Fibroblast of villous mesenchyme (primary cell): ENCODE results near the gene RHBDF2. TPM values are rescaled to one million over a fixed set of nuclear protein-coding genes. Genes with fewer than 3 reads are reported as not detected.
"Not testable (repeated sequence)": the region's sequence is repeated elsewhere in the genome, so short reads cannot be mapped to it uniquely, and the experiment has no call there.

Experiments
- DNase-seq: peaks from one replicate; pipeline ENCODE4 v3.0.0-alpha.2; 2010; ENCODE audit warnings: low read depth
- H3K4me3 ChIP-seq: 2 replicates; pipeline ENCODE4 v1.5.1; 2011; ENCODE audit warnings: low read depth, mild to moderate bottlenecking, low read length
- total RNA-seq: library from RNA; depleted of rRNA; stranded (reverse); fragments of >200 nt; gene quantifications from 2 replicates; pipeline ENCODE4 v1.2.3, GENCODE V29; 2012
- TF ChIP-seq, protein P1 (sequence below): IDR thresholded peaks from 2 replicates; pipeline ENCODE4 v1.5.1; 2012; ENCODE audit warnings: low read depth, mild to moderate bottlenecking, low read length; ENCODE audit not compliant: insufficient read depth

RHBDF2 gene
- total RNA-seq, 1 donor, result 13.4 TPM

DNA sequence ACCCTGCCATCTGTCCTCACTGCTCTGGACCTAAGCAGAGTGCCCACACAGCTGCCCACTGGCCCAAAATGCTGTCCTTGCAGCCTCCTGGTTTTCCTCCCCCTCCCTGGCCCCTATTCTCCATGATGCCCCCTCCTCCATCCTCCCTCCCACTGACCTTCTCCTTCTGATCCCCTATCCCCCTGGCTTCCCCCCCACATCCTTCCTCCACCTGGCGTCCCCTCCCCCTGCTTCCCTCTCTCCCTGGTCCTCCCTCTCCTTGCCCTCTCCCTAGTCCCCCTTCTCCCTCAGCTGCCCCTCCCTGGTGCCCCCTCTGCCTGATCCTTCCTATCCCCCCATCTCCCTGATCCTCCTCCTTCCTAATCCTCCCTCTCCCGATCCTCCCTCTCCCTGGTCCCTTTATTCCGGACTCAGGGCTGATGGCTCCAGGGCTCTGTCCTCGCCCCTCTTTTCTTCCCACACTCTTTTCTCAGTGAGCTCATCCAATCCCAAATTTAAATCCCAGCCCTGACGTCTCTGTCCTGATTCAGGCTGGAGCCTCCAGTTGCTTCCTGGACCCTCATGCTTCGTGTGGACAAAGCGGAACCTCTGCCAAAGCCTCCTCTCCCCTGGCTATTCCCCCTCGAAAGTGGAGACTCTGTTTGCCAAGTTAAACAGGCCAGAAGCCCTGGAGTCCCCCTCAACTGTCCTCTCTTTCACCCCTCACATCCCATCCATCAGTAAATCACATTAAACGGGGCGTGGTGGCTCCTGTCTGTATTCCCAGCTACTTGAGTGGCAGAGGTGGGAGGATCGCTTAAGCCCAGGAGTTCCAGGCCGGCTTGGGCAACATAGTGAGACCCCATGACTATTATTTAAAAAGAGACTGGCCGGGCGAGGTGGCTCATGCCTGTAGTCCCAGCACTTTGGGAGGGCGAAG is 18.1 kb upstream of the RHBDF2 start:
- no peak for DNase-seq
- H3K4me3 ChIP-seq, result no peak overlapping the region
- TF ChIP-seq, protein P1, sequence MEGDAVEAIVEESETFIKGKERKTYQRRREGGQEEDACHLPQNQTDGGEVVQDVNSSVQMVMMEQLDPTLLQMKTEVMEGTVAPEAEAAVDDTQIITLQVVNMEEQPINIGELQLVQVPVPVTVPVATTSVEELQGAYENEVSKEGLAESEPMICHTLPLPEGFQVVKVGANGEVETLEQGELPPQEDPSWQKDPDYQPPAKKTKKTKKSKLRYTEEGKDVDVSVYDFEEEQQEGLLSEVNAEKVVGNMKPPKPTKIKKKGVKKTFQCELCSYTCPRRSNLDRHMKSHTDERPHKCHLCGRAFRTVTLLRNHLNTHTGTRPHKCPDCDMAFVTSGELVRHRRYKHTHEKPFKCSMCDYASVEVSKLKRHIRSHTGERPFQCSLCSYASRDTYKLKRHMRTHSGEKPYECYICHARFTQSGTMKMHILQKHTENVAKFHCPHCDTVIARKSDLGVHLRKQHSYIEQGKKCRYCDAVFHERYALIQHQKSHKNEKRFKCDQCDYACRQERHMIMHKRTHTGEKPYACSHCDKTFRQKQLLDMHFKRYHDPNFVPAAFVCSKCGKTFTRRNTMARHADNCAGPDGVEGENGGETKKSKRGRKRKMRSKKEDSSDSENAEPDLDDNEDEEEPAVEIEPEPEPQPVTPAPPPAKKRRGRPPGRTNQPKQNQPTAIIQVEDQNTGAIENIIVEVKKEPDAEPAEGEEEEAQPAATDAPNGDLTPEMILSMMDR, result no peak

DNA sequence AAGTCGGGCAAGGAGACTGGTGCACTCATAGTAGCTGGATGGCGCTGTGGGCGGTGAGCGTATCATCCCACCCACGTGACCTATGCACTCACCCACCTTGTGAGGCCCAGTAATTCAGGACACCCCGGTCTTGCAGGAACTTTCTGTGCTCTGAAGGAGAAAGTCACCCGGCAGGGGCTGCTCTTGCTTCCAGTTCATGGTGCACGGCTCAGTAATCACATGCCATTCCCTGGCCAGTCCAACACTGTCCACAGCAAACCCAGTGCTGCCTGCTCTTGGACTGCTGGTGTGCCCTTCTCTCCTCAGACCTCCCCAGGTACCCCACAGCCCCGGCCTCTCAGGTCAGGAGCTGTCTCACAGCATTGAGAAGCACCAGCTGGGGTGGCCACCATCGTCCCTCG is 16.4 kb upstream of the RHBDF2 start:
- no peak overlapping the region for H3K4me3 ChIP-seq
- DNase-seq, result no peak
- TF ChIP-seq, protein P1, result no peak

DNA sequence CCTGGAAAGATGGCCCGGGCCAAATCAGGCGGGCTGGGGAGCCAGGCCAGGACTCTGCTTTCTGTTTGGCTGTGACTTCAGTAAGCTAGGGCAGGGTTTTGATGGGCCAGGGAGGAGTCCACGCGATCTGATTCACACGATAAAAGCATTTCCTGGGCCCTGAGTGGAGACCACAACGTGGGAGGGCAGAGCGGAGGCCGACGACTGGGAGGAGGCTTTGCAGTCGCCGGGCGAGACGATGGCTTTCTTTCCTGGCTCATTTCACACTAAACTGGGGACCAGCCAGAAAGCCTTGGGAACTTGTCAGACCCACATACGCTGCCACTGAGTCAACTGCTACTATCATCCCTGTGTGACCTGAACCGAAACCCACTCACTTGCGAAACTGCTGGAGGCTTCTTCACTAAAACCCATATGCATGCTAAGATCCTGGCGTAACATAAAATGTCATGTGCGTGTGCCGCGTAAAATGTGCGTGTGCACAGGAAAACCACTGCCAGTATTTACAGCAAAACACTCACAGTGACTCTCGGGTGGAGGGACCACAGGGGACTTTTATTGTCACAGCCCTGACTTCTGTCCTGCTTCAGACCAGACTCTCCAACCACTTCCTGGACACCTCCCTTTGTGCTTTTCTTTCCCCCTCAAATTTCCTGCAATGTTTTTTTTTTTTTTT is 14.2 kb upstream of the RHBDF2 start:
- DNase-seq, result peak; percentile 98
- peak overlapping the region; percentile 28 for H3K4me3 ChIP-seq
- TF ChIP-seq, protein P1, result no peak

DNA sequence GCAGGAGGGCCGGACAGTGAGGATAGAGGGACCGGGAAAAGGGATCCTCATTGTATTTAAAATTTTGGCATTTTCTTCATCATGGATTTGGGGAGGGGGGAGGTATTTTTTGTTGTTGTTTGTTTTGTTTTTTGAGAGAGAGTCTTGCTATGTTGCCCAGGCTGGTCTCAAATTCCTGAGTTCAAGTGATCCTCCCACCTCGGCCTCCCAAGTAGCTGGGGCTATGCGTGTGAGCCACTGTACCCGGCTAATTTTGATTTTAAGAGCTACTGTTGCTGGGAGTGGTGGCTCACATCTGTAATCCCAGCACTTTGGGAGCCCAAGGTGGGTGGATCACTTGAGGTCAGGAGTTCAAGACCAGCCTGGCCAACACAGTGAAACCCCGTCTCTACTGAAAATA is 13.1 kb upstream of the RHBDF2 start:
- not testable (repeated sequence) for H3K4me3 ChIP-seq, DNase-seq

DNA sequence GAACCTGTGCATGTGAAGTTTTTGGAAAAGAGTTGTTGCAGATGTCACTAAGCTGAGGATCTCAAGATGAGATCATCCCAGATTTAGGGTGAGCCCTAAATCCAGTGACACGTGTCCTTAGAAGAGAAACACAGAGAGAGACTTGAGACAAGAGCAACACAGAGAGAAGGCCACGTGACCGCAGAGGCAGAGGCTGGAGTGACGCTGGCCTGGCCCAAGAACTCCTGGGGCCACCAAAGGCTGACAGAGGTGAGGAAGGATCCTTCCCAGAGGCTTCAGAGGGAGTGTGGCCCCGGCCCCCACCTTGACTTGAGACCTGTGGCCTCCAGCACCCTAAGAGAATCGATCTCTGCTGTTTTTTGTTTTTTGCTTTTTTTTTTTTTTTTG is 12.1 kb upstream of the RHBDF2 start:
- no peak for DNase-seq
- TF ChIP-seq, protein P1, result no peak
- no peak overlapping the region for H3K4me3 ChIP-seq

DNA sequence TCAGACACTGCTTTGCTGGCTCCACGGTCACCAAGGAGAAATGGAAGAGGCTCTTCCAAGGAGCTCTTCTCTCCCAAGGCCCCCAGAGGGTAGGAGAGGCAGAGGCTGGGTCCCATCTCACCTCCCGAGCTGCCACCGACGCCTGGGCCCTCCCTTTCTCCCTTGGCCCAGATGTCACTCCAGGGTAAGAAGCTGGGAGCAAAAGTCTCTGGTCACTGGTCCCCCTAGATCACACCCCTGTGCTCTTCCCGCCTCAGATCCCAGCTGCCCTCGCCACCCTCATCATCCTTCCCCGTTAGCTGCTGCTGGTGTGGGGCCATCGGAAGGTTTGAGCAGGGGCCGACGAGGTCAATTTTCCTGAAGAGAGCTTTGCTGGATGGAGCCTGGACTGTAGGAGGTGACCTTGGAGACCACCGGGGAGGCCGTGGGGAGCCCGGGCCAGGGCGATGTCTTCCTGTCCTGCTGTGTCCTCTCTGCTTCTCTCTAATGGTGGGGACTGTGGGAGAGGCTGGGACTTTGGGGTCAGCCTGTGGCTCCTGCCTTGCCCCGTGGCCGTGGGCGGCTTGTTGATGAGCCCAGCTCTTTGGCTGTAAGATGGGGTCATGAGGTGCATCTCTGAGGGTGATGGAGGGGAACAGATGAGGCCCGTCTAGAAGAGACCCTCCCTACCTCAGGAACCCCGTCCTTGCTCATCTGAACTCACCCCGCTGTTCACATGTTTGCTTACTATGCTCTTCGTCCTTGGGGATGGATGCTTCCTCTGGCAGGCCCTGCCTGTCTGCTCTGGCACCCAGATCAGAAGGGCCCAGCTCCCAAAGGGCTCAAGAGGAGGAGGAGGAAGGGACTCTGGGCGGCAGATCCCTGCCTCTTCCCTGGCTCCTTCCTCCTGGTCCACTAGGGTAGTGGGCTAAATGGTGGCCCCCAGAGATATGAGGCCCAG is 11.4 kb upstream of the RHBDF2 start:
- H3K4me3 ChIP-seq, result no peak overlapping the region
- no peak for DNase-seq
- TF ChIP-seq, protein P1, result no peak
